OCI-LY3 (cell line): ENCODE data around the gene TIMP4.

Source experiments
- CTCF ChIP-seq: fragments of 200-600, 300-600 bp; sonication (generic); IDR thresholded peaks from 2 replicates; pipeline ENCODE4 v1.5.1; 2014; ENCODE audit warnings: antibody characterized with exemption, low read length, low read depth
- EZH2phosphoT487 ChIP-seq: fragments of 200-600 bp; shearing (Covaris generic); IDR thresholded peaks from 2 replicates; pipeline ENCODE4 v1.6.1; 2018; ENCODE audit warnings: antibody characterized with exemption, mixed run types, low read depth

GRCh38 chr3:12190832-12191231 is 32.1 kb upstream of the TIMP4 start:
- TF ChIP-seq CTCF (no peak), EZH2phosphoT487 (no peak)
